SK-N-SH treated with all-trans-retinoic acid at 6 μM for 48 hours (cell line): ENCODE measurements around the gene SETDB2.

Source experiments
- ARNTL ChIP-seq: fragments of 450-650 bp; formaldehyde crosslinking; IDR thresholded peaks from 2 replicates; pipeline ENCODE4 v1.5.0; 2020; ENCODE audit warnings: low read depth, mild to moderate bottlenecking, moderate library complexity, borderline replicate concordance
- BACH2 ChIP-seq: fragments of 250-450 bp; sonication (Bioruptor Pico); IDR thresholded peaks from 2 replicates; pipeline ENCODE4 v1.9.0; 2021; ENCODE audit warnings: mild to moderate bottlenecking, borderline replicate concordance
- CREB5 ChIP-seq: fragments of 250-450 bp; sonication (Bioruptor Pico); IDR thresholded peaks from 2 replicates; pipeline ENCODE4 v1.5.1; 2020; ENCODE audit warnings: low read depth, mild to moderate bottlenecking, moderate library complexity
- CSDC2 ChIP-seq: fragments of 250-450 bp; sonication (Bioruptor Pico); IDR thresholded peaks from 2 replicates; pipeline ENCODE4 v1.5.0; 2020; ENCODE audit warnings: mild to moderate bottlenecking, moderate library complexity
- ISL1 ChIP-seq: fragments of 250-450 bp; sonication (Bioruptor Pico); IDR thresholded peaks from 2 replicates; pipeline ENCODE4 v2.1.2; 2022; ENCODE audit warnings: mild to moderate bottlenecking, moderate library complexity
- PATZ1 ChIP-seq: fragments of 250-450 bp; sonication (Bioruptor Pico); IDR thresholded peaks from 2 replicates; pipeline ENCODE4 v1.8.0; 2020; ENCODE audit warnings: mild to moderate bottlenecking, moderate library complexity, borderline replicate concordance
- POU6F1 ChIP-seq: fragments of 250-450 bp; sonication (Bioruptor Pico); IDR thresholded peaks from 2 replicates; pipeline ENCODE4 v1.8.0; 2021; ENCODE audit warnings: low read depth, mild to moderate bottlenecking, moderate library complexity, borderline replicate concordance
- RARB ChIP-seq: fragments of 250-450 bp; sonication (Bioruptor Pico); IDR thresholded peaks from 2 replicates; pipeline ENCODE4 v1.8.0; 2021; ENCODE audit warnings: mild to moderate bottlenecking, moderate library complexity
- TCF4 ChIP-seq: fragments of 250-450 bp; sonication (Bioruptor Pico); IDR thresholded peaks from 2 replicates; pipeline ENCODE4 v1.8.0; 2021; ENCODE audit warnings: mild to moderate bottlenecking, moderate library complexity, borderline replicate concordance
- TSHZ2 ChIP-seq: fragments of 250-450 bp; sonication (Bioruptor Pico); IDR thresholded peaks from 2 replicates; pipeline ENCODE4 v1.5.0; 2020; ENCODE audit warnings: mild to moderate bottlenecking, moderate library complexity
- ZC3H10 ChIP-seq: fragments of 250-450 bp; sonication (Bioruptor Pico); IDR thresholded peaks from 2 replicates; pipeline ENCODE4 v1.5.1; 2021; ENCODE audit warnings: mild to moderate bottlenecking, moderate library complexity
- ZFP30 ChIP-seq: fragments of 450-650 bp; formaldehyde crosslinking; IDR thresholded peaks from 2 replicates; pipeline ENCODE4 v1.5.0; 2022; ENCODE audit warnings: mild to moderate bottlenecking, moderate library complexity
- ZNF70 ChIP-seq: fragments of 450-650 bp; formaldehyde crosslinking; IDR thresholded peaks from 2 replicates; pipeline ENCODE4 v1.5.0; 2020; ENCODE audit warnings: mild to moderate bottlenecking, moderate library complexity
- ZNF8 ChIP-seq: fragments of 450-650 bp; formaldehyde crosslinking; IDR thresholded peaks from 2 replicates; pipeline ENCODE4 v1.5.0; 2020; ENCODE audit warnings: mild to moderate bottlenecking, moderate library complexity

- no peak for TF ChIP-seq TCF4 (CRISPR knock-in tag)
- TF ChIP-seq CSDC2 = no peak
- no peak for TF ChIP-seq RARB (CRISPR knock-in tag)
- no peak for TF ChIP-seq CREB5 (CRISPR knock-in tag)
- TF ChIP-seq BACH2 (CRISPR knock-in tag) = no peak
- TF ChIP-seq ISL1 = no peak
- no peak for TF ChIP-seq PATZ1 (CRISPR knock-in tag)
- no peak for TF ChIP-seq ARNTL (CRISPR knock-in tag)
- no peak for TF ChIP-seq ZFP30
- TF ChIP-seq ZNF8 (CRISPR knock-in tag) = no peak
- TF ChIP-seq TSHZ2 (CRISPR knock-in tag) = no peak
- no peak for TF ChIP-seq POU6F1 (CRISPR knock-in tag)
- TF ChIP-seq ZC3H10 = no peak
- TF ChIP-seq ZNF70 = no peak
These were observed 20.0 kb upstream of the SETDB2 start for GRCh38 chr13:49424011-49424560.
